ENCODE data around the gene CASZ1.

Gene CASZ1

DNA sequence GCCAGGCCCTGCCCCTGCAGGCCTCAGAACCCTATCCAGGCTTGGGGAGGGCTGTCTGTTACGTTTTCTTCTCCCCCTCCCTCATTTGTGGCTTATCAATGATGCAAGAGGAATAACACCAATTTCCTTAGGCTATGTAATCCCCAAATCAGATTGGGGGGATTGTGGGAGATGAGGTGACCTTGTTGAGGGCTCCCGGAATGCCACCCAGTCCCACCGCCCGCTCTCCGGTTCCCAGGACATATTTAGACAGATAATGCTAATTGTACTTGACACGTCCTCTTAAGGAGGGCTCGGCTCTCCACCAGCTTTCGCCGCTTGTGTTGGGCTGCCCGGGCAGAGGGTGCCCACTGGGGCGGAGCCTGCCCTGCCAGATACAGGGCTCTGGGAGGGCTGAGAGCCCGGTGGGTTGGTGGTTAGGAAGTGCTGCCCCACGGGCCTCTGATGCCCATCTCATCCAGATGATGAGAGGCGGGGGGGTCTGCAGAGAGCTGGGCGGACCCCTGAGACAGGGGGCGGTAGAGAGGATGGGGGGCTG, 90.0 kb downstream of the CASZ1 start:
- Histone ChIP-seq H3K9me3 (no peaks in the 10 kb centered on the region), H3K36me3 (replicated peaks) (no peaks in the 10 kb centered on the region), H3K27me3 (ENCODE audit: low read depth) (no peaks in the 10 kb centered on the region), H3K4me1 (peaks cover 13% of the 10 kb centered on the region), H3K4me3 (no peak overlapping the region)
- in situ Hi-C loops (cut with MboI; ENCODE audit: low sequenced_read_pairs): no loop called here
- no peak for DNase-seq (ENCODE audit: low spot score in 2 of 2)

DNA sequence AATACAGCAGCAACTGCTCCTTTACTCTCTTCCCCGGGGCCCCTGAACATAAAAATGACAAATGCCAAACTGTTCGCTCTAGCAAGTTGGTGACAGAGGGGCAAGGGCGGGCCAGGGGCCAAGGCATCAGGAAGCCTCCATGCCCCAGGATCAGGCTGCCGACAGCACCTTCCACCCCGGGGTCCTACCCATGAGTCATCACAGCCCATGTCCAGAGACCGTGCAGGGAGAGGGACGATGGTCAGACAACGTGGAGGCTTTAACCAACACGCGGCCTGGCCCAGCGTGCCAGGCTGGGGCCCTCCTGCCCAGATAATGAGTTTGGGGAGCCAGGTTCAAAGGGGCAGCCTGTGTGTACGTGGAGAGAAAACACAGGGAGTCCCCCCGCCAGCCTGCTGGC, 90.5 kb downstream of the CASZ1 start:
- in situ Hi-C loops (cut with MboI; ENCODE audit: low sequenced_read_pairs): no loop called here
- no peak for DNase-seq (ENCODE audit: low spot score in 2 of 2)
- H3K9me3 ChIP-seq: no peaks in the 10 kb centered on the region
- peaks cover 13% of the 10 kb centered on the region for H3K4me1 ChIP-seq
- no peaks in the 10 kb centered on the region for H3K36me3 ChIP-seq (replicated peaks)
- H3K4me3 ChIP-seq: no peak overlapping the region
- H3K27me3 ChIP-seq (ENCODE audit: low read depth): no peaks in the 10 kb centered on the region

DNA sequence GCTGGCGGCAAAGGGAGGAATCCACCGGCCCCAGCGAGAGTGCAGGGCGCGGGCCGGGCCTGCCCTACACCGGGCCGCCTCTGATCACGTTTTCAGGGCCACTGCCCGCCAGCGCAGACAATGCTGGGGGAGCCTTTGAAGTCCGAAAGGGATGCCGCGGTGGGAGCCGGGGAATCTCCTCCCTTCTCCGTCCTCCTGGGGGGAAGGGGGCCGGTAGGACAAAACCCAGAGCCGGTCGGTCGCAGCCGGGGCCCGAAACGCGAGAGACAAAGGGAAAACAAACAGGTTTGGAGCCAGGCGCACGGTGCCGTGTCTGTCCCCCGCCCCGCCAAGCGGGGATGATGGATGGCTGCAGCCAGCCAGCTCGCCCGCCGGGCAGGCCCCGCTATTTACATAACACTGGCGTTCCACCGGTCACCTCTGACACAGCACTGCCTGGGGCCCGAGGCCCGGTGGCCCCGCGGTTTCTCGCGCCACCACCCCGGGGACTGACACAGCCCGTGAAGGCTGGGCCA, 92.0 kb downstream of the CASZ1 start:
- no peaks in the 10 kb centered on the region for H3K36me3 ChIP-seq (replicated peaks)
- H3K9me3 ChIP-seq: no peaks in the 10 kb centered on the region
- in situ Hi-C loops (cut with MboI; ENCODE audit: low sequenced_read_pairs): no loop called here
- peaks cover 13% of the 10 kb centered on the region for H3K4me1 ChIP-seq
- DNase-seq (ENCODE audit: low spot score in 2 of 2): peak; percentile 53 to 81
- H3K27me3 ChIP-seq (ENCODE audit: low read depth): no peaks in the 10 kb centered on the region
- no peak overlapping the region for H3K4me3 ChIP-seq

- H3K4me3 ChIP-seq: no peak overlapping the region
- in situ Hi-C loops (cut with MboI; ENCODE audit: low sequenced_read_pairs): no loop called here
- DNase-seq (ENCODE audit: low spot score in 2 of 2): no peak
- no peaks in the 10 kb centered on the region for H3K36me3 ChIP-seq (replicated peaks)
- no peaks in the 10 kb centered on the region for H3K27me3 ChIP-seq (ENCODE audit: low read depth)
- no peaks in the 10 kb centered on the region for H3K9me3 ChIP-seq
- peaks cover 13% of the 10 kb centered on the region for H3K4me1 ChIP-seq
Measured at GRCh38 chr1:10703702-10704101, 92.7 kb downstream of the CASZ1 start.

DNA sequence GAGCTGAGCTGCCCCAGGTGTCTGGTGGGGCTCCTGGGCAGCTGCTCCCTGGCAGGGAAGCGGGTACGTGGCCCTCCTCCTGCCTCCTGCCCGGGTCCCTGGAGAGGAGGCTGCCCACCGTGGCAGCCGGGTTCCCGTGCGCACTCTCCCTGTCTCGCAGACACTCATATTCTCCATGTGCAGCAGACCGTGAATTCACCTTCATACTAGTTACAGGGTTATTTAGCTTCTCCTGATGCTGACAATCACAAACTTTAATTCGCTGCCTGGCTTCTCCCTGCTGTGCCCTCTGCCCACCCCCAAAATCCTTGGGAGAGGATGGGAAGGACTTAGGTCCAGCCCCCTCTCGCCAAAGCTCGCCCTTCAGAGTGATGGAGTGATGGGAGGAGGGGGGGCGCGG, 95.3 kb downstream of the CASZ1 start:
- Histone ChIP-seq H3K9me3 (no peaks in the 10 kb centered on the region), H3K27me3 (ENCODE audit: low read depth) (no peaks in the 10 kb centered on the region), H3K4me3 (no peak overlapping the region), H3K36me3 (replicated peaks) (no peaks in the 10 kb centered on the region), H3K4me1 (peaks cover 13% of the 10 kb centered on the region)
- in situ Hi-C loops (cut with MboI; ENCODE audit: low sequenced_read_pairs): no loop called here
- DNase-seq (ENCODE audit: low spot score in 2 of 2): no peak

- no peaks in the 10 kb centered on the region for H3K9me3 ChIP-seq
- H3K4me1 ChIP-seq: peaks cover 9% of the 10 kb centered on the region
- DNase-seq (ENCODE audit: low spot score in 2 of 2): no peak
- H3K27me3 ChIP-seq (ENCODE audit: low read depth): no peaks in the 10 kb centered on the region
- in situ Hi-C loops (cut with MboI; ENCODE audit: low sequenced_read_pairs): no loop called here
- no peak overlapping the region for H3K4me3 ChIP-seq
- H3K36me3 ChIP-seq (replicated peaks): no peaks in the 10 kb centered on the region
Measured at GRCh38 chr1:10699470-10699835, 97.0 kb downstream of the CASZ1 start.

- peaks cover 3% of the 10 kb centered on the region for H3K4me1 ChIP-seq
- H3K36me3 ChIP-seq (replicated peaks): no peaks in the 10 kb centered on the region
- in situ Hi-C loops (cut with MboI; ENCODE audit: low sequenced_read_pairs): no loop called here
- no peak overlapping the region for H3K4me3 ChIP-seq
- H3K9me3 ChIP-seq: no peaks in the 10 kb centered on the region
- H3K27me3 ChIP-seq (ENCODE audit: low read depth): no peaks in the 10 kb centered on the region
- DNase-seq (ENCODE audit: low spot score in 2 of 2): no peak
Measured at GRCh38 chr1:10698726-10699469, 97.5 kb downstream of the CASZ1 start.

DNA sequence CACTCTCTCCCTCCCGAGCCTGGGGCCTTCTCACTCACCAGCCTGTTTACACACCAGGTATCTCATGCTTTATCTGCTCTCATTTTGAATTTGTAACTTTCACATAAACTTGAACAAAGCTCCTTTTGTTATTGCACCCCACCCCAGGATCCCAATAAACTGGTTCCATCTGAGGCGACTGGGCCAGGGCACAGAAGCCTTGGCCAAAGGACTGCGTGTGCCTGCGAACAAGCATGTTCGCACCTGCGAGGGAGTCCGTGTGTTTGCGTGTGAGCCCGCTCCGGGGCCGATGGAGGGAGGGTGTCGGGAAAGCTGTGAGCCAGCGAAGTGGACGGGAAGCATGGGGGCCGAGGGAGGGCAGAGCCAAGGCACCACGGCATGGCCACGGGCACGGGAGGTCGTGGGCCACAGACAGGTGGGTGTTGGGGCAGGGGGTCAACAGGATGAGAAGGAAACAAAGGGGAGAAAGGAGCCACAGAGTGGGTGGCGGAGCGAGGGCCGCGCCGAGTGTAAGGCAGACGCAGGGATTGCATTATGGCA, 98.8 kb downstream of the CASZ1 start:
- no peaks in the 10 kb centered on the region; the same call in 1 of the 2 replicates for H3K4me1 ChIP-seq
- no peaks in the 10 kb centered on the region for H3K36me3 ChIP-seq (replicated peaks)
- in situ Hi-C loops (cut with MboI; ENCODE audit: low sequenced_read_pairs): no loop called here
- no peak for DNase-seq (ENCODE audit: low spot score in 2 of 2)
- no peaks in the 10 kb centered on the region for H3K27me3 ChIP-seq (ENCODE audit: low read depth)
- no peaks in the 10 kb centered on the region for H3K9me3 ChIP-seq
- no peak overlapping the region for H3K4me3 ChIP-seq

DNA sequence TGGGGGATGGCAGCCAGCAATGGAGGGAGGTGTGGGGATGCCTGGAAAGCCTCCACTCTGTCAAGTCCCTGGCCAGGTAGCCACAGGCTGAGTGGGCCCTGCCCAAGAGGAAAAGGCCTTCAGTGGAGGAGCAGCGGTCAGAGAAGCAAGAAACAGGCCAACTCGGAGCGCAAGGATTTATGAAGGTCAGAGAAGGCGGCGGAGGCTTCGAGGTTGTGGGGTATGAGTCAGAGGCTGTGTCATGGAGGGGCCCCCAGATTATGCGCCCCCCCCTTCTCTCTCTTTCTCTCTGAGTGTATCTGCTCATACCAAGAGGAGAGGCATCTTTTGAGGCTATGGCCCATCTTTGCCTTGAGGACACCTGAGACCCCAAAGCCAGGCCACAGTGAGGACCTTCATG, 99.5 kb downstream of the CASZ1 start:
- no peaks in the 10 kb centered on the region for H3K9me3 ChIP-seq
- DNase-seq (ENCODE audit: low spot score in 2 of 2): no peak
- in situ Hi-C loops (cut with MboI; ENCODE audit: low sequenced_read_pairs): no loop called here
- H3K4me3 ChIP-seq: no peak overlapping the region
- H3K4me1 ChIP-seq: no peaks in the 10 kb centered on the region; the same call in 1 of the 2 replicates
- H3K36me3 ChIP-seq (replicated peaks): no peaks in the 10 kb centered on the region
- H3K27me3 ChIP-seq (ENCODE audit: low read depth): no peaks in the 10 kb centered on the region

DNA sequence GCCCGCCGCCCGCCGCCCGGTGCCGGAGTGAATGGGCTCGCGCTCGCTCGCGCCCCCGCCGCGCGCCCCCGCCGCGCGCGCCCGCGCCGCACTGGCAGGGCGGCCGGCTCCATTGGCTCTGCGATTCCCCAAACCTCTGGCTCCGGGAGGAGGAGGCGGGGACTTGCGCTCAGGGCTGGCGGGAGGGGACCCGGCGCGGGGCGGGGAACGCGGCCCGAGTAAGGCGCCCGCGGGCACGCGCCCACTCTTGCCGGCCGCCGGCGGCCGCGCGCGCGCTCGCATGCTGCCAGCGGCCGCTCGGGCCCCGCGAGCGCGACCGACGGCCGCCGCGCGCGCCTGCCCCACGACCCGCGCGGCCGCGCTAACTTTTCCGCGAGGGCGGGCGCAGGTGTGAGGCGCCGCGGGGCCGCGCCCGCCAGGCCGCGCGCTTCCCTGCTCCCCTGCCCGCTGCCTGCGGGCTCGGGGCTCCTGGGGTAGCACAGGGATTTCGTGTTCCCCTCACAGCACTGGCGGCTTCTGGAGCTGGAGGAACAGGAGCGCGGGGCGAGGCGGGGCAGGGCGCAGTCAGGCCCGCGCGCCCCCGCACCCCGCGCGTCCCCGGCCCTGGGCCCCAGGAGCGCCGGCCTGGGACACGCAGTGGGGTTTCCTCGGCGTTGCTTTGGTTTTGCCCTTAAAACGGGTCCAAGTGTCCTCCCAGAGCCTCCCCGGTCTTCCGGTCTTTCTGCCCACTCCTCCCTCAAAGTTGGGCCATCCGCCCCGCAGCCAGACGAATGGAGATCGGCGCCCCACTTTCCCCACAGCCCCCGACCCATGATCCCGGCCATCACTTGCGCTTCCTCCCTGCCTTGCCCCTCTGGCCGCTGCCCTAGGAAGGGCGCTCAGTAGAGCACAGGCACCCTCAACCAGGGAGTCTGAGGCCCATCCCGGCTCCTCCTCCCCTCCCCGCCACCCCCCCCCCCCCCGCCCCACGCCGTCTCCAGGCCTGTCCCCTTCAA, 101.5 kb downstream of the CASZ1 start:
- H3K4me1 ChIP-seq: no peaks in the 10 kb centered on the region; the same call in 1 of the 2 replicates
- H3K27me3 ChIP-seq (ENCODE audit: low read depth): no peaks in the 10 kb centered on the region
- no peaks in the 10 kb centered on the region for H3K9me3 ChIP-seq
- in situ Hi-C loops (cut with MboI; ENCODE audit: low sequenced_read_pairs): no loop called here
- peak; percentile 85 to 94 for DNase-seq (ENCODE audit: low spot score in 2 of 2)
- H3K36me3 ChIP-seq (replicated peaks): no peaks in the 10 kb centered on the region
- H3K4me3 ChIP-seq: peak overlapping the region; percentile 5; the same call in 1 of the 2 replicates

GRCh38 chr1:10694274-10694632, 102.2 kb downstream of the CASZ1 start:
- no peaks in the 10 kb centered on the region for H3K9me3 ChIP-seq
- in situ Hi-C loops (cut with MboI; ENCODE audit: low sequenced_read_pairs): no loop called here
- H3K36me3 ChIP-seq (replicated peaks): no peaks in the 10 kb centered on the region
- no peaks in the 10 kb centered on the region; the same call in 1 of the 2 replicates for H3K4me1 ChIP-seq
- H3K4me3 ChIP-seq: peak overlapping the region; percentile 43
- H3K27me3 ChIP-seq (ENCODE audit: low read depth): no peaks in the 10 kb centered on the region
- peak in 1 of 2 experiments; percentile 59 for DNase-seq (ENCODE audit: low spot score in 2 of 2)

GRCh38 chr1:10693497-10694273, 102.8 kb downstream of the CASZ1 start:
- Histone ChIP-seq H3K4me1 (no peaks in the 10 kb centered on the region; the same call in 1 of the 2 replicates), H3K36me3 (replicated peaks) (no peaks in the 10 kb centered on the region), H3K9me3 (no peaks in the 10 kb centered on the region), H3K27me3 (ENCODE audit: low read depth) (no peaks in the 10 kb centered on the region), H3K4me3 (peak overlapping the region; percentile 43)
- in situ Hi-C loops (cut with MboI; ENCODE audit: low sequenced_read_pairs): no loop called here
- peak; percentile 11 to 57 for DNase-seq (ENCODE audit: low spot score in 2 of 2)

GRCh38 chr1:10693152-10693496, 103.3 kb downstream of the CASZ1 start:
- Histone ChIP-seq H3K36me3 (replicated peaks) (no peaks in the 10 kb centered on the region), H3K27me3 (ENCODE audit: low read depth) (no peaks in the 10 kb centered on the region), H3K9me3 (no peaks in the 10 kb centered on the region), H3K4me1 (no peaks in the 10 kb centered on the region; the same call in 1 of the 2 replicates), H3K4me3 (peak overlapping the region; percentile 43)
- in situ Hi-C loops (cut with MboI; ENCODE audit: low sequenced_read_pairs): no loop called here
- DNase-seq (ENCODE audit: low spot score in 2 of 2): no peak

Measured in HAP-1 (cell line).